NCI-H82 (cell line): ENCODE results near the gene AP2A1.

ENCODE experiments used
- DNase-seq: peaks from one replicate; lab custom pipeline; 2025; lab: John Stamatoyannopoulos, UW

Gene AP2A1

DNA sequence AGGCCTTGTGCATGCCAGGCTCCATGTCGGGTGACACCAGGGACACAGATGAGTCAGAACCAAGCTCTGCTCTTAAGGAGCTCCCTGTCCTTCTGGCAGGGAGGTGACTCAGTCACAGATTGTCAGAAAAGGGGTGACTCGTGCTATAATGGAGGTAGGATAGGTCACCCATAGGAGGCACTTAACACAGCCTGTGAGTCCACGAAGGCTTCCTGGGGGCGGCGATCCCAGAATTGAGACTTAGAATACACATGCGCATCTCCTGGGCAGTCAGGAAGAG, 26.7 kb downstream of the AP2A1 start:
- no peak for DNase-seq

- DNase-seq: no peak
Observed at GRCh38 chr19:49795615-49796014, 28.8 kb downstream of the AP2A1 start.

- DNase-seq: no peak
Observed at GRCh38 chr19:49798574-49798973, 31.8 kb downstream of the AP2A1 start.

DNA sequence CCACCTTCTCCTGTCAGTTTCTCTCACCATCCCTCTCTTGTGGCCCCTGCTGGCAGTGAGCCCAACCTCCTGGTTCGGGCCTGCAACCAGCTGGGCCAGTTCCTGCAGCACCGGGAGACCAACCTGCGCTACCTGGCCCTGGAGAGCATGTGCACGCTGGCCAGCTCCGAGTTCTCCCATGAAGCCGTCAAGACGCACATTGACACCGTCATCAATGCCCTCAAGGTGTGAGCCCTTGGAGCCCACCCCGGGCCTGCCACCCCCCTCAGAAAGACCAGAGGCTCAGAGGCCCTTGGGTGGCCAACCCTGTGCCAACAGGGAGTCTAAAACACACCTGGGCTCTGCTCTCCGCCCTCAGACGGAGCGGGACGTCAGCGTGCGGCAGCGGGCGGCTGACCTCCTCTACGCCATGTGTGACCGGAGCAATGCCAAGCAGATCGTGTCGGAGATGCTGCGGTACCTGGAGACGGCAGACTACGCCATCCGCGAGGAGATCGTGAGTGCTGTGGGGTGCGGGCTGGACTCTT, 32.5 kb downstream of the AP2A1 start:
- no peak for DNase-seq

GRCh38 chr19:49799798-49800376, 33.1 kb downstream of the AP2A1 start:
- peak; percentile 44 for DNase-seq

- no peak for DNase-seq
Observed at GRCh38 chr19:49800771-49801170, 34.0 kb downstream of the AP2A1 start.

GRCh38 chr19:49801401-49801888, 34.6 kb downstream of the AP2A1 start:
- DNase-seq: no peak

DNA sequence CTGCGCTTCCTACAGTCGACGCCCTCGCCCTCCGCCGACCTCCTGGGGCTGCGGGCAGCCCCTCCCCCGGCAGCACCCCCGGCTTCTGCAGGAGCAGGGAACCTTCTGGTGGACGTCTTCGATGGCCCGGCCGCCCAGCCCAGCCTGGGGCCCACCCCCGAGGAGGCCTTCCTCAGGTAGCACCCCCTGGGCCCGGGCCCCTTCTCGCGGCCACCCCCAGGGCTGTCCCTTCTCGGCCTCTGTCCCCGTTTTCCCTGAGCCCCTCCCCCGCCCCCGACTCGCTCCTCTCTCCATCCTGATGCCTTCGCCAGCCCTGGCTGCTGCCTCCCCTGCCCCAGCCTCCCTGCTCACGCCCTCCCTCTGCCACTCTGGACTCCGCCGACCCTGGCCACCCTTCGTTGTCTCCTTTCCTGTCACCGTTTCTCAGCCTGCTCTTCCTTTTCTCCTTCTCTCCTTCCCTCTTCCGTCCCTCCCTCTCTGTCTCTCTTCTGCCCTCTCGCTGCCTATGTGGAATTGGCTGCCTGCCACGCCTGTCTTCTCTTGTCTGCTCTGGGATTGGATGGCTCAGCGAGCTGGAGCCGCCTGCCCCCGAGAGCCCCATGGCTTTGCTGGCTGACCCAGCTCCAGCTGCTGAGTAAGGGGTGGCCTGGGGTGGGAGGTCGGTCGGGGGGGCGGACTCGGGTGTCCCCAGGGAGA, 35.3 kb downstream of the AP2A1 start:
- peak; percentile 94 for DNase-seq

DNA sequence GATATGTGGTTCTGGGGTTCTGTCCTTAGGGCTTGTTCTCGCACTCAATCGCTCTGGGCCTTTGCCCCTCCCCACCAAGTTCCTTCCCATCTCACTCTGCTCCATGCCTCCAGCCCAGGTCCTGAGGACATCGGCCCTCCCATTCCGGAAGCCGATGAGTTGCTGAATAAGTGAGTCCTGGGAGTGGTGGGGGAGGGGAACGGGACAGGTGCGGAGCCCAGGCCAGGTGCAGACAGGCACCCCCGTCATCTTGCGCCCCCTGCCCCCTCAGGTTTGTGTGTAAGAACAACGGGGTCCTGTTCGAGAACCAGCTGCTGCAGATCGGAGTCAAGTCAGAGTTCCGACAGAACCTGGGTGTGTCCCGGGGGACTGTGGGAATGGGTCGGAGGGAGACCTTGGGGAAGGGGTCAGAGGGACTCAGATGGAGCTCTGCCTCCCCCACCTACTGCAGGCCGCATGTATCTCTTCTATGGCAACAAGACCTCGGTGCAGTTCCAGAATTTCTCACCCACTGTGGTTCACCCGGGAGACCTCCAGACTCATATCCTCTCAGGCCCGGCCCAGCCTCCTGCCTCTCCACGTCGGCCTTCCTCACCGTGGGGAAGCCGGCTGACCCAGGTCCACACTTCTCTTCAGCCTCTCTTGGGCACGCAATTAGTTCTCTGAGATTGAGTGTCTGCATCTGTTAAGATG, 36.2 kb downstream of the AP2A1 start:
- DNase-seq: no peak

GRCh38 chr19:49803529-49803856, 36.7 kb downstream of the AP2A1 start:
- no peak for DNase-seq

DNA sequence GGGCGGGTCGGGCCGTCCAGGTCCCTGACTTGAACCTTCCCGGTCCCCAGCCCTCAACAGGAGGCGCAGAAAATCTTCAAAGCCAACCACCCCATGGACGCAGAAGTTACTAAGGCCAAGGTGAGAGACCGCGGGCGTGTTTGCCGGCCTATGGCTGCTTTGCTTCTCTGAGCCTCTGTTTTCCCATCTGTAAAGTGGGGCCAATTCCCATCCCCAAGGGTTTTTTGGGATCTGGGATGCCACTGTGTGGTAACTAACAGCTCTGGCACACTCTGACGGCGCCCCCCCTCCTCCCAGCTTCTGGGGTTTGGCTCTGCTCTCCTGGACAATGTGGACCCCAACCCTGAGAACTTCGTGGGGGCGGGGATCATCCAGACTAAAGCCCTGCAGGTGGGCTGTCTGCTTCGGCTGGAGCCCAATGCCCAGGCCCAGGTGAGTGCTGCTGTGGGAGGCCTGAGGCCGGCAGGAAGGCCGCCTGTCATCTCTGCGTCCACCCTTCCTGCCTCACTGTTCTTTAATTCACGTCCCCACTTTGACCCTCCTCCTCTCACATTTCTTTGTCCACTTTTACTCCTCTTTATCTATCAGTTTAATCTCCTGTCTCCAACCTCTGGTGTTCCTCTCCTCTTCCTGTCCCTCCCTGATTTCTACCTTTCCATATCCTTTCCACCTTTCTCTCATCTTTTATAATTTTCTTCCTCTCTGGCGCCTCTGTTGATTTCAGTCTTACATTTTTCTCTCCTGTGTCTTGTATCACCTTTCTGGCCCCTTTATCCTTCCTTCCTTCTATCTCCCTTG, 39.2 kb downstream of the AP2A1 start:
- no peak for DNase-seq

DNA sequence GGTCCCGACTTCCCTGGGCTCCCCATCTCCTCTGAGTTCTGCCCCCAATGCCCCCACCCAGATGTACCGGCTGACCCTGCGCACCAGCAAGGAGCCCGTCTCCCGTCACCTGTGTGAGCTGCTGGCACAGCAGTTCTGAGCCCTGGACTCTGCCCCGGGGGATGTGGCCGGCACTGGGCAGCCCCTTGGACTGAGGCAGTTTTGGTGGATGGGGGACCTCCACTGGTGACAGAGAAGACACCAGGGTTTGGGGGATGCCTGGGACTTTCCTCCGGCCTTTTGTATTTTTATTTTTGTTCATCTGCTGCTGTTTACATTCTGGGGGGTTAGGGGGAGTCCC, 39.8 kb downstream of the AP2A1 start:
- DNase-seq: no peak

GRCh38 chr19:49807058-49807903, 40.5 kb downstream of the AP2A1 start:
- DNase-seq: no peak

DNA sequence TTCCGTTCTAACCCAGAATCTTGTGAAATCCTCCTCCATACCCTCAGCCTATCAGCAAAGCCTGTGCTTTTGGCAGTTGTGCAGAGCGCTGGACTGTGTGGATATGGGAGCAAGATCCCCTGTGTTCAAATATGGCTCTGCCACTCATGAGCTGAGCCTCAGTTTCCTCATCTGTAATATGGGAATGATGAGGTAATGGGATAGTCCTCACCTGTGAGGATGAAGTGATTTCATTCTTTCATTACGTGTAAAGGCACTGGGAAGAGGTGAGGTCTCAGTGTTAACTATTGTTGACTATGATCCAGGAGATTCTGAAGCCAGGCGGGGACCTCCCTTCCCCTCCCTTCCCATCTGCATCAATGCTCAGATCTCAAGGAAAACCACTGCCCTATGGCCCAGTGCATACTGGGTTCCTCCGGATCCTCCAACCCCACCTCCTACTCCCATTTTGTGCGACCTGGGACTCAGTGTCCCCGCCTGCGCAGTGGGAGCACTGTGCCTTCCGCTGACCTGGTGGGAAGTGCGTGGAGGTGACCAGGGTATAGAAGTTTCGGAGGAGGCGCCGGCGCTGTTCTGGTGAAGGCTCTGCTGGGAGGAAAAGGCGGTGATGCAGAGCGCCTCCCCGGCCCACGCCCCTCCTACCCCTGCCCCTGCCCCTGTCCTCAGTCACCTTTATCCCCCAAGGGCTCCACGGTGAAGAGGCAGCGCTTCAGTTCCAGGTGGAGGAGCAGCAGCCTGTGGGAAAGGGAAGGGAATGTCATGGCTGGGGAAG, 41.3 kb downstream of the AP2A1 start:
- DNase-seq: no peak

DNA sequence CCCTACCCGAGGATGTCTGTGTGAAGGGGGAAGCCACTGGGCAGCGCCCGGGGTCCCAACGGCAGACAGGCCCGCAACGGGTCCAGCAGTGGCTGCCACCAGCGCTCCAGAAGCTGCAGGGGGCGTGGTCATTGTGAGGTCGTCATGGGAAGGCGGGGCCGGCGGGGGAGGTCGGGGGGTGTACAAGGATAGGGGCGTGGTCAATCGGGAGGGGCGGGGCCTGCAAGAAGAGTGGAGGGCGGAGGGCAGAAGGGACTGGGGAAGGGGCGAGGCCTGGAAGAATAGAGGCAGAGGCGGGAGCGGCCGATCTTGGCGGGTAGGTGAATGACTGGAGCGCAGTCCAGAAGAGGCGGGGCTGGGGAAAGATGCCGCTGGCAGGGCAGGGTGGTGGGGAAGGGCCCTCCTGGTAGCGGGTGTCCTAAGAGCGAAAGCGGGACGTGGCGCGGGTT, 41.9 kb downstream of the AP2A1 start:
- peak; percentile 91 for DNase-seq

DNA sequence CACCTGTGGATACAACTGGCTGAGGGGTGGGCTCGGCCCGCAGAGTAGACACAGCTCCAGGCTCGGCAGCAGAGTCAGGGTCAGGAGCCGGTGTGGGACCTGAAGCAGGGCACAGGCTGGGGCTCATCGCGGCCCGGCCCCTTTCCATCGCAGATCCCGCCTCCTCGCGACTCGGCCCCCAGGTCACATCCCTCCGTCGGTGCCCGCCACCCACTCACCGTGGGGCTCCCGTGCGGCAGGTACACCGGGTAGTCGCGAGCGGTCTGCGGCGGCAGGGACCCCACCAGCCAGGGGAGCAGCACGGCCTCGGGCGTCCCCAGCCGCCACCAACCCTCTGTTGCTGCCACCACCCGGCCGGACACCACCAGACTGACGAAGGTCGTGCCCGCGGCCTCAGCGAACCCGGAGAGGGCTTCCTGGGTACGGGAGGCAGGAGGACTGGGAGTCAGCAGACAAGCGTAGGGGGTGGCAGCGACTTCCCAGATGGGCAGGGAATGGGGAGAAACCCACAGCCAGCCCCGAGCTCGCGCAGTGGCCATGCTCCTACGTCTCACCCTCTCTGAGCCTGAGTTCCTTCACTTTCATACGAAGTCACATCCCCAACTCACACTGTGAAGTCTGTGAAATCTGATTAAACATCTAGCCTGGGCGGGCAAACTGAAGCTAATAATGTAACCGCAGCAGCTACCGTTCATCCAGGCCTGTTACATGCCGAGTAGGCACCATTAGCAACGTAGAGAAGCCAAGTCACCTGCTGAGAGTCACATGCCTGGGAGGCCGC, 42.5 kb downstream of the AP2A1 start:
- no peak for DNase-seq

GRCh38 chr19:49809941-49810389, 43.2 kb downstream of the AP2A1 start:
- no peak for DNase-seq

GRCh38 chr19:49811328-49811727, 44.5 kb downstream of the AP2A1 start:
- DNase-seq: no peak

GRCh38 chr19:49812452-49812996, 45.7 kb downstream of the AP2A1 start:
- DNase-seq: peak; percentile 50
